T-helper 9 cell (primary cell): Measurements from ENCODE around the gene PDE6B.

Experiments used
- DNase-seq: peaks from one replicate; pipeline ENCODE4 v3.0.0-alpha.2; 2020

The PDE6B gene

GRCh38 chr4:707929-708630 lies 82.7 kb downstream of the PDE6B start:
- no peak for DNase-seq

- no peak for DNase-seq
These were observed 83.2 kb downstream of the PDE6B start for GRCh38 chr4:708631-708933.

GRCh38 chr4:709348-709747 lies 84.0 kb downstream of the PDE6B start:
- DNase-seq = no peak

GRCh38 chr4:710116-710515 lies 84.7 kb downstream of the PDE6B start:
- DNase-seq = no peak

GRCh38 chr4:710916-711315 lies 85.5 kb downstream of the PDE6B start:
- DNase-seq = no peak

GRCh38 chr4:712093-712492 lies 86.7 kb downstream of the PDE6B start:
- DNase-seq = no peak

- DNase-seq = no peak
These were observed 87.7 kb downstream of the PDE6B start for GRCh38 chr4:712916-713632.

GRCh38 chr4:714087-714486 lies 88.7 kb downstream of the PDE6B start:
- no peak for DNase-seq

GRCh38 chr4:717601-718320 lies 92.4 kb downstream of the PDE6B start:
- no peak for DNase-seq

- DNase-seq = no peak
These were observed 93.1 kb downstream of the PDE6B start for GRCh38 chr4:718460-718859.
